Measurements from ENCODE around the gene ABHD12B.
"Not testable (repeated sequence)": the region's sequence is repeated elsewhere in the genome, so short reads cannot be mapped to it uniquely, and the experiment has no call there.

The ABHD12B gene

GRCh38 chr14:50839691-50840090, 32.2 kb upstream of the ABHD12B start:
- no peak for DNase-seq

DNA sequence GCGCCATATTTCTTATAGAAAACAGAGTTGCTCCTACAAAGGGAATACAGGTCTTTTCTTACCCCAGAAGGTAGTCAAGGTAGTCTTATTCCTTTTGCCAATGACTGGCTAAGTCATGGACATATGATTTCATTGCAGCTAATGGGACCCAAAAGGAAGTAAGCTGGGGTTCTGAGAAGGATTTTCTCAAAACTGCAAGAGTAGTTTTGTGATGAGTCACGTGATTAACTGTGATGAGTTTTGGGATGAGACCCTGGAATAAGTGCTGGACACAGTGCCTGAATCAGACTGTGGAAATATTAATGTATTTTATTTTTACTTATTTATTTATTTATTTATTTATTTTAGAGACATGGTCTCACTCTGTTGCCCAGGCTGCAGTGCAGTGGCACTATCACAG, 27.5 kb upstream of the ABHD12B start:
- DNase-seq, result no peak

GRCh38 chr14:50845166-50845565, 26.7 kb upstream of the ABHD12B start:
- no peak for DNase-seq

DNA sequence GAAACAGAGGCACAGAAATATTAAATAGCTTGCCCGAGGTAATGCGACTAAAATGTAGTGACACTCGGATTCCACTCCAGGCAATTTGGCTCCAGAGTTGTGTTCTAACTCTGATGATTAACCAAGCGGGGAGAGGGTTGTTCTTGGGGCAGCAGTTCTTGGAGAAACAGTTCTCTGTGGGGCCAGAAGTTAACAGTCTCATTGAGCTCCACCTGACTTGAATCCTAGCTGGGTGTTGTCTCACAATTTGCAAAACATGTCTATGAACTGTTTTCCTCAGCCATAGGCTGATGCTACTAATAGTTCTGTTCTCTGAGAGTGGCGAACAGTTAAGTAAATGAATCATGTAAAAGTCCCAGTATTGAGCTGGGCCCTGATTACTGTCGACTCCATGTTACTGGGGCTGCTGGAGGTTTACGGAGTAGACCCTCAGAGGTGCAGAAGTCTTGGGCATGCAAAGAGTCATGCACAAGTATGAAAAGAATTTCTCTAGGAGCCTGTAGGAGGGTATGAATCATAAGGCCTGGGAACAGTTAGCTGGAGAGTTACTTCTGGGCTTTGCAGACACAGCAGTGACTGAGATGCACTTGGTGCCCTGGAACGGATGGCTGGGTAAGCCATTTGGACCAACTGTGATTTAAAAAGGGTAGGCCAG, 25.5 kb upstream of the ABHD12B start:
- no peak for DNase-seq

GRCh38 chr14:50853891-50854290, 18.0 kb upstream of the ABHD12B start:
- DNase-seq, result no peak

DNA sequence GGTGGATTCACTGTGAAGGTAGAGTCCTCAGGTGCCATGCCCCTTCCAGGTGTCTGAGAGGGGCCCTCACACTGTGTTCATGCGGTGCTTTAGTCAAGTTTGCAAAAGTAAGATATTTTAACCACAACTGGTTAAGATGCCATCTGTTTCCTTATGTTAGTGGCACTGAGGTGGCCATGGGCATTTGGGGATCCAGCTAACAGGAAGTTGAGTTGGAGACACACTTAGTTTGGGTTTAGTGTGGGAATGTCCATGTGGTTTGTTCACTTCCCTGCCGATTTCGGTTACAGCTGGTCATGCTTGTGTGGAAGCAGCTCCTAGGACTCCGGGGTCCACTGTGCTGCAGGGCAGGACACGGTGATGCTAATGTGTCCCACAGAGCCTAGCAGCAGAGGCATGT, 17.3 kb upstream of the ABHD12B start:
- peak; percentile 49 for DNase-seq

- no peak for DNase-seq
Measured at GRCh38 chr14:50855558-50855957, 16.3 kb upstream of the ABHD12B start.

GRCh38 chr14:50856660-50857059, 15.2 kb upstream of the ABHD12B start:
- no peak for DNase-seq

DNA sequence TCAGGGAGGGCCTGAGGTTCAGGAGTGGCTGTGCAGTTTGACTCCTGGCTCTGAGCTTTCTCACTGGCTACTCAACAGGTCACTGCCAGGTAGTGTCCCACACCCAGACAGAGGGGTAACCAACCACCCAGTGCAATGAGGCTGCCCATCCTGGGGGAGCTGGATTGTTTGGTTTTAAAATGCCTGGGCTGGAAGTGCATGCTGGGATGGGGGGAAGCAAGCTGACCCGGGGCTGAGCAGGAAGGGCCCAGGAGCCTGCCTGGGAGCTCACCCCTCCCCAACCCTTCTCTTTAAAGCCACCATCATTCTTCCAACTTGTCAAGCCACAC, 12.6 kb upstream of the ABHD12B start:
- no peak for DNase-seq

GRCh38 chr14:50860478-50861086, 11.3 kb upstream of the ABHD12B start:
- peak; percentile 62 for DNase-seq

- DNase-seq, result peak; percentile 35
Measured at GRCh38 chr14:50862036-50862570, 9.8 kb upstream of the ABHD12B start.

DNA sequence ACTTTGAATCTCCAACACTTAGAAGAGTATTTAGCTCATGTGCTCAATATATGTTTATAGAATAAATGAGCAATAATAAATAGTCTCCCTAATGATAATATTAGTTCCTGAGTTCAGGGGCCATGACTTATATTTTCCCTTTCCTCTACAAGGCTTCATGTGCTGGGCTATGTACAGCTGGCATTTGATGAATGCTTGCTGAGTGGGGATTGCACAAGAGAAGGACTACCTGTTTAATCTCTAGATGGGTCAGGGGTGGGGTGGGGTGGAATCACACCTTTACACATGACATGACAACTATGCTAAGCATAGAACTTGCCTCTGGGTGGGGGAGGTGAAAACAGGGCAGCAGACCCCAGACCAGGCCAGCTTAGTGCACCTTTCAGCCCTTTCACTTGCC, 7.6 kb upstream of the ABHD12B start:
- no peak for DNase-seq

DNA sequence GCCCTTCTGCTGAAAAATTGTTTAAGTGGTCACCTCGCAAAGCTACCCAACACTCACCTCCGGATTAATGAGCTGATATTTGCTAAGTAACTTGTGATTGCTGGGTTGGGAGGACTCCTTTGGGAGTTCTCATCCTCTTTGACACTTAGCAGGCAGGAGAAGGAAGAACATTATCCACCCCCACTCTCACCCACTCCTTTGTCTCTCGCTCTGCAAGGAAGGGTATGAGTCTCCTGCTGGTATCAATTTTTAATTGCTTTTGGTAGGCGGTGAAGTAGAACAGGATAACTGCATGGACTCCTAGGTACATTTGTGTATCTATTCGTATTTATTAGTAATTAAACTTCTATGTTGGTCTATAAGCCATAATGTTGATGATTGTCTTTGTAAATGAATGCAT, 6.9 kb upstream of the ABHD12B start:
- no peak for DNase-seq

DNA sequence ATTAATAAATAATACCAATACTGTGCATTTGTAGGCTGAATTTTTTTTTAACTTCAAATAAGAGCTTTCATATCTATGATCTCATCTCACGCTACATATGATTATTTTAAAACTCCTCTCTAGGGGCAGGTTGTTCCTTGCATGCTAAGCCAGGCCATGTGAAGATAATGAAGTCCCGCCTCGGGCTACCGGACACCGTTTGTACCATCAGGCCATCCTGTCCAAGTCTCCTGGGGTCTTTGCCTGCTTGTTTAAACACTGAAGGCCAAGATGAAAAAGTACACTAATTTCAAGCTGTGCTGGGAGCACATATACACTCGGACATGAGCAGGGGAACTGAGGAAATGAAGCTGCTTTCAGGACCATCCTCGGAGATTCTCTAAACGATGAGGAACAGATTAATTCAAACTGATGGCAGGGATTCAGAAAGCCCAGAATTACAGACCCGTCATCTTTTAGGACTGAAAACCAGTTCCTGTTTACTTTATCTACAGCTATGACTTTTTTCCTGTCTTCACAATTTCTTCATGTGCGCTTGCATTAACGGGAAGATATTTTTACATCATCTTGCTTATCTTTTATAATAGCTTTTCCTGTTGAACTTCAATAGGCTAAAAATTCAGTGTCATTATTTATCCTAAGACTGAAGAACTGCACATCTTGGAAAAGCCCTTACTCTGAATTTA, 6.3 kb upstream of the ABHD12B start:
- DNase-seq, result no peak

DNA sequence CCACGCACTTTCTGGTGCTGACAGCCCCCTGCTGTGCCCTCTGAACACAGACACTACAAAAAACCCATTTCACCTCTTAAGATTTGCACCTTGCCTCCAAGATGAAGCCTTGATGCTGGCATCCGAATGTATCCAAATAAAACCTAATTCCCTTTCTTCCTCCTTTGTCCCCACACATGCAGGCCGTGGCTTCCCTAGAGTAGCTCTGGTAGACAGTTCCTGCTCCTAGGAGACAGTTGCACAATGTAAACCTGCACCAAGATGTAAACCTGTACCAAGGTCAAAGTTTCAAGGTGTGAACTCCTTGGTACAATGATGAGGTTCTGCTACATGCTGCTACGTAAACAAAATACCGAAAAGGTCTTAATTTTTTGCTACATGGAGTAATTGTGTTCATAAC, 625 bp upstream of the ABHD12B start:
- DNase-seq, result no peak

- peak; percentile 58 for DNase-seq
Measured at GRCh38 chr14:50874757-50875156, 2.9 kb downstream of the ABHD12B start.

GRCh38 chr14:50875359-50876070, 3.7 kb downstream of the ABHD12B start:
- DNase-seq, result peak; percentile 89

- DNase-seq, result no peak
Measured at GRCh38 chr14:50882932-50883826, 11.3 kb downstream of the ABHD12B start.

DNA sequence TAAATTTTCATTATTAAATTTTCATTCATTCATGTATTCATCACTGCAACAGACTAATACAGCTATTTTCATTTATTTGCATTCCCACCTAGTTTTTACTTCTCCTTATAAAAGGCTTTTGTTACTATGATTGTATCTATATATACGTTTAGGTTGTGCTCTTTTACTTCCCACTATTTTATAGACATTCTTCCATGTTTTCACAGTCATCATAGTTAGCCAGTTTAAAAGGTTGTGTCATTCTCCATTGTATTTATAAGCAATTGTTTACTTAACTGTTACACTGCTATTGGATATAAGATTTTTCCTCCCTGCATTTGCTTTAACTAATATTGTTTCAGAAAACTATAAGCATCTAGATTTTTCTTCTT, 12.0 kb downstream of the ABHD12B start:
- no peak for DNase-seq

DNA sequence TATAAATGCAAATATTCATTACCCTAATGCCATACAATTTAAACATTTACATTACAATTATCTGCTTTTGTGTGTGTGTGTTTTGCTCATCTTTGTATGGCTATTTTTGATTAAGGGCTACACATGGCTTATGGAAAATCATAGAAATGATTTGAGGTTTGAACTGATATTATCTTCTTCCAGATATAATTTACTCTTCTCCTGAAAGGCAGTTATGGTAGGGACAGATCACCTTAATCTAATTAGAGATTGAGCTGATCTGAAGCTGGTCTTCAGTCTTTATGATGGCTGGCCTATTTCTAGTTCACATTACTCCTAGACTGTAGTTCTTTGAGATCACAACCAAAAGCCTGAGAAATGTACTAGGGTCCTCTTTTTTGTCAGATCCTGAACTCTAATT, 15.6 kb downstream of the ABHD12B start:
- no peak for DNase-seq

DNA sequence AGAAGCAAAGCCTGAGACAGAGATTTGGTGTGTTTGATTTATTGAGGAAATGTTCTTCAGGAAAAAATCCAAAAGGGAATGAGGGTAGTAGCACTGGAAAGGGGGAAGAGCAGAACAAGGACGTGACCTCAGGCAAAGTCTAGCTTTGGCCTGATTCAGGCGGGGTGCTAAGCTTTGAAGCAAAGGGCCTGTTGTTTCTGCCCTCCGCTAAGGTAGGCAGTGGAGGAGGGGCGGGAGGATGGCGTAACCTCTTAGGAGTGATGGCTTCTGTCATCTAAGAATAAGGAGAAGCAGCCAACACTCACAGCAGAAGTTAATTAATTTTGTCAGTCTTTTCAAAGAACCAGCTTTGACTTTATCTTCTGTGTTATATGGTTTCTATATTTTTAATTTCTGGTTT, 20.4 kb downstream of the ABHD12B start:
- peak; percentile 39 for DNase-seq

DNA sequence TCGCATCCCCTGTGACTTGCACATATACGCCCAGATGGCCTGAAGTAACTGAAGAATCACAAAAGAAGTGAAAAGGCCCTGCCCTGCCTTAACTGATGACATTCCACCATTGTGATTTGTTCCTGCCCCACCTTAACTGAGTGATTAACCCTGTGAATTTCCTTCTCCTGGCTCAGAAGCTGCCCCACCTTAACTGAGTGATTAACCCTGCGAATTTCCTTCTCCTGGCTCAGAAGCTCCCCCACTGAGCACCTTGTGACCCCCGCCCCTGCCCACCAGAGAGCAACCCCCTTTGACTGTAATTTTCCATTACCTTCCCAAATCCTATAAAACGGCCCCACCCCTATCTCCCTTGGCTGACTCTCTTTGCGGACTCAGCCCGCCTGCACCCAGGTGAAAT, 24.6 kb downstream of the ABHD12B start:
- not testable (repeated sequence) for DNase-seq

DNA sequence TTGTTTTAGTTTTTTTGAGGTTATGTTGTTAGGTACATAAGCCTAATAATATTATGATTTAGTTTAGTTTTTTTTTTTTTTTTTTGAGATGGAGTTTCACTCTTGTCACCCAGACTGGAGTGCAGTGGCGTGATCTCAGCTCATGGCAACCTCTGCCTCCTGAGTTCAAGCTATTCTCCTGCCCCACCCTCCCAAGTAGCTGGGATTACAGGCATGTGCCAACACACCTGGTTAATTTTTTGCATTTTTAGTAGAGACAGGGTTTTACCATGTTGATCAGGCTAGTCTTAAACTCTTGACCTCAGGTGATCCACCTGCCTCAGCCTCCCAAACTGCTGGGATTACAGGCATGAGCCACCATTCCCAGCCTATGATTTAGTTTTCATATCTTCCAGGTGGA, 25.2 kb downstream of the ABHD12B start:
- not testable (repeated sequence) for DNase-seq

Measured in MV-4-11 (cell line).